GM11168 (cell line): Measurements from ENCODE around the gene MYBPH.

Experiments used
- in situ Hi-C: fragments of 300-500 bp; cut with MboI; formaldehyde crosslinking; loops from one replicate; pipeline ENCODE4 v1.12.0; 2022; ENCODE audit warnings: low sequenced_read_pairs; ENCODE audit not compliant: unreplicated experiment

Gene MYBPH

GRCh38 chr1:203120325-203121153, 55.1 kb downstream of the MYBPH start:
- in situ Hi-C loops, result no loop called here
